HG03565 (cell line): Measurements from ENCODE around the gene OTOP3.
"Not testable (repeated sequence)": the region's sequence is repeated elsewhere in the genome, so short reads cannot be mapped to it uniquely, and the experiment has no call there.

Source experiments
- ATAC-seq: cut with Tn5 transposase; IDR thresholded peaks from one replicate; pipeline ENCODE4 v1.9.1; 2021; ENCODE audit warnings: mild to moderate bottlenecking, moderate library complexity; ENCODE audit not compliant: unreplicated experiment

OTOP3 gene

DNA sequence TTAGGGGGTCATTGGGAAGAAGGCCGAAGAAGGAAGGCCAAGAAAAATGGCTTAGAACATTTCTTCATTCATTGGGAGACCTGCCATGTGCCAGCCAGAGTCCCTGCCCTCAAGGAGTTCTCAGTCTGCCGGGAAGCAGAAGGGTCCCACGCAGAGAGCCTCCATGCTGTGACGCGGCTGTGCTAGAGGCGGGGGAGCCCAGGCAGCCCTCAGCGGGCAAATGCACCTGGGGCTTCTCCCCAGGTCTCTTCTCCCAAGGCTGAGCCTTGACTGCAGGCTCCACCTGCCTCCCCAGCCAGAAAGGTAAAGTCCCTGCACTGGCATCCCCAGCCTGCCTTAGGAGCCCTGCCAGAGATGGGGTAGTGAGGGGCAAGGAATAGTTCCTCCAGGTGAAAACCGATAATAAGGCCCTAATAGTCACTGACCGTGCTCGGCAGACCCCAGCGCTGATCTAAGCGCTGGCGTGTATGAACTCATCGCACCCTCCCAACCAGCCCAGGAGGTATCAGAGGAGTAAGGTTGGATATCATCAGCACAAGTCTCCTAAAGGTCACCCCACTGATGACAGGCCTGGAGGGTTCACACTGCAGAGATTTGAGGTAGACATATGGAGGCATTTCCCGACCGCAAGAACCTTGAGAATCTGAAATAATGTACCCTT, 45.8 kb downstream of the OTOP3 start:
- no peak for ATAC-seq

DNA sequence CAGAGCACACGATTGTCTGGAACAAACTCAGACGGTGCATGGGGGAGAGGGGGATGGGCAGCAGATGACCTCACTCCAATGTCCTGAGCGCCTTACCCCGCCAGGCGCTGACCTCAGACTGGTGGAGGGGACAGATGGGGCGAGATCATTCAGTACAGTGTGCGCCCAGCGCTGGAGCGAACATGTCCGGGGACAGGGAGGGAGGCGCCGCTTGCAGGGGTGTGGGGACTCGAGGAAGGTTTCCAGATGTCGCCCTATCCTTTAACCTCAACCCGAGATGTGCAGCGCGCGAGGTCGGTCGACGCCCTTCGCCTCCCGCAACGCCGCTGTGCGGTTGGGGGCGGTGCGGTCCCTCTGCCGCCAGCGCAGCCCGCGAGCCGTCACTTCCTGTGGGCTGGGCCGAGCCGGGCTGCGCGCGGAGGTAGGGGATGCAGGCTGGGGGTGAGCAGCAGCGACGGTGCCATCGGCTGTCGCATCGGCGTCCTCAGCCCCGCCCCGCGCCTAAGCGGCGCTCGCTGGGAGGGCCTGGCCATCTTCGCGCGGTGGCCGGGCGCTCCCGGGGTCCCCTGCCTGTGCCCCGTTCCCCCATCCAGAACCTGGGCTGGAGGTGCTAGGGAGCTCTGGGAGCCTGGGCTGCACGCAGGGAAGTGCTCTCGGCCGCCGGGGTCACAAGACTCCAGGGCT, 46.4 kb downstream of the OTOP3 start:
- no peak for ATAC-seq

DNA sequence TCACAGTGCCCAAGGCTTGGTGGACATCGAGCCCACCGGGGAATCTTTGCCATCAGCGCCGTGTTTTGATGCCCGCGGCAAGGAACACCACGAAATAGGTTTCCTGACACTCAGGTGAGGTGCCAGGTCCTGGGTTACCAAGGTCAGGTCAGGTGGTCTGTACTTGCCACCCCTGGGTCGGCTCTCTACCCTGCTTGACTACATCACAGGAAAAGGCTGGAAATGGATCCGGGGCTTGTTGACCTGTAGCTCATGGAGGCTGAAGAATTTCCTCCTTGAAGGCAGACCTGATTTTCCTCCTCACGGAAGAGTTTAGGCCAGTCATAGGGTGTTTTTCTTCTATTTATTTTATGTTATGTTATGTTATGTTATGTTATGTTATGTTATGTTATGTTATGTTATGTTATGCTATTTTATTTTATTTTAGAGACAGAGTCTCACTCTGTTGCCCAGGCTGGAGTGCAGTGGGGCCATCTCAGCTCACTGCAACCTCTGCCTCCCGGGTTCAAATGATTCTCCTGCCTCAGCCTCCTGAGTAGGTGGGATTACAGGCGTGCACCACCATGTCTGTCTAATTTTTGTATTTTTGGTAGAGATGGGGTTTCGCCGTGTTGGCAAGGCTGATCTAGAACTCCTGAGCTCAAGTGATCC, 47.1 kb downstream of the OTOP3 start:
- ATAC-seq: not testable (repeated sequence)

DNA sequence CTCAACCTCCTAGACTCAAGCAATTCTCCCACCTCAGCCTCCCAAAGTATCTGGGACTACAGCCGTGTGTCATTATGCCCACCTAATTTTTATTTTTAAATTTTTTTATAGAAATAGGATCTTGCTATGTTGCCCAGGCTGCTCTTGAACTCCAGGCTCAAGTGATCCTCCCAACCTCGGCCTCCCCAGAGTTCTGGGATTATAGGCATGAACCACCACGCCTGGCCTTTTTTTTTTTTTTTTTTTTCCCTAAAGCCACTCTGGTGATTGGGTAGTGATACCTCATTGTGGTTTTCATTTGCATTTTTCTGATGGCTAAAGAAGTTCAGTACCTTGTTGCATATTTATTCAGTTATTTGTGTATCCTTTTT, 50.5 kb downstream of the OTOP3 start:
- no peak for ATAC-seq

DNA sequence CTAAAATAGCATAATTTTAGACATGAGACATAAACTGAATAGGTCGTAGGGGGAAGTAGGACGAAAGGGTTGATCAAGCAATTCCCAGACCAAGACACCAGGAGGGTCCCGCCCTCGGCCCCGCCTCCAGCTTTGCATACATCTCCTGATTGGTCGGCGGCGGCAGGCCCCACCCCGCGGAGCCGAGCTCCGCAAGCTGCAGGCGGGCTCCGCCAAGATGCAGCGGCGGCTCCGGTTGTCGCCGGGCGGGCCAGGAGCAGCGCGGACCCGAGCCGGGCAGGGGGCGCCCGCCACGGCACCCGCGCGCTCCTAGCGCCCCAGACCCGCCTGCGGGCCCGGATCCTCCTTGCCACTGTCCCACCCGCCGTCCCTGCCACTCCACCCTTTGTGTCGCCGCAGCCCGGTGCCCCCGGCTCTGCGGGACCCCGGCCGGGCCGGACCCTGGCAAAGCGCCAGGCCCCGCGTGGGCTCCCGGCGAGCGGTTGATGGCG, 51.8 kb downstream of the OTOP3 start, which contains the start of gene CDR2L:
Gene CDR2L (plus strand): TSS at position 215 of the 491 bp plus-strand sequence. CDS start 412 bp downstream, outside the sequence.
- ATAC-seq: peak; percentile 82

DNA sequence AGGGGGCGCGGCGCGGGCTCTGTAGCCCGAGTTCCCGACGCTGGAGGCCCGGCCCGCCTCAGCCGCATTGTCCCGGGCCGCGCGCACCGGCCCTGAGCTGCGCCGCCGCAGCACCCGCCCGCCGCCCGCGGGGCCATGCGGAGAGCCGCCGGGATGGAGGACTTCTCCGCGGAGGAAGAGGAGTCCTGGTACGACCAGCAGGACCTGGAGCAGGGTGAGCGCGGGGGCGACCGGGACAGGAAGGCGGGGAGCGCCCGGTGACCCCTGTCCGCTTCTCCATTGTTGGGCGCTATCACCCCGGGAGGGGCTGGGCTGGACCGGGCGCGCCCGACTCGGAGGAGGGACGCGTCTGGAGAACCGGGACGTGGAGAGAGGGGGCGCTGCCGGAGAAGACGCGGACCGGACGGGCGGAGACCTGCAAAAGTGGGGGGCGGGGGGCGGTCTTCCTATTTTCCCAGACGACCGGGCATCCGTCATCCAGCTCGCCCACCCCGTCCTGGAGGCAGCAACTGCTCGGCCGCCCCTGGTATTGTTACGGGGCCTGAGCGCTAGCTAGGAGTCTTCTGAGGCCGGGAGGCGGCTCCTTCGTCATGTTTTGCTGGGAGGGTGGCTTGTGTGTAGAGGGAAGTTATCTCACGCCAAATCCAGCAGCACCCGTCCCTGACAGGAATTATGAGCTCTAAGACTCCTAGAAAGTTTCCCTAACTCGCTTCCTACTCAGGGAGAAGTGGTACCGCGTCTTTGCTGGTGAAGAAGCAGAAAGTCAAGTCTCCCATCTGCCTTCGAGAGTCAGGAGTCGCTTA, 52.4 kb downstream of the OTOP3 start:
- ATAC-seq: no peak

DNA sequence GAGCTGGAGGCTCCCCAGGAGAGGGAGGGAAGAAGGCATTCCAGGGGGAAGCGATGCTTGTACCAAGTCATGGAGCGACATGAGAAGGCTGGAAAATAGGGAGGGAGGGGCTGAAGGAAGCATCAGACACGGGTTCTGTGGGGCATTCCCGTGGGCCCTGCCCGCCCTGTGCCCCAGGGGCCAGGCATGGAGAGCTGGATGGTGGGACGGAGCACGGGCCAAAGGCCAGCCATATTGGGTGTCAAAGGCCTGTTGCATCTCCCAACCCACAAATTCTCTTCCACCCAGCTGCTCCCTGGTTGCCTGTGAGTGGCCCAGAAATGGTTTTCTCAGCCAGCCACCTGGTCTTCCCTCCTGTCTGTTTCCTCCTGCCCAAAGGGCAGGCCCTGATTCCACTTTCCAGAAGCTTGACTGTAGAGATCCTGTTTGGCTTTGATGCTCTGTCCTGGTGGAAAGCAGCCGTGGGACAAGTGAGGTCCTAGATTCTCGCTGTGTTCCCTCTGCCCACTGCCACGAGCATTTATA, 54.9 kb downstream of the OTOP3 start:
- no peak for ATAC-seq

DNA sequence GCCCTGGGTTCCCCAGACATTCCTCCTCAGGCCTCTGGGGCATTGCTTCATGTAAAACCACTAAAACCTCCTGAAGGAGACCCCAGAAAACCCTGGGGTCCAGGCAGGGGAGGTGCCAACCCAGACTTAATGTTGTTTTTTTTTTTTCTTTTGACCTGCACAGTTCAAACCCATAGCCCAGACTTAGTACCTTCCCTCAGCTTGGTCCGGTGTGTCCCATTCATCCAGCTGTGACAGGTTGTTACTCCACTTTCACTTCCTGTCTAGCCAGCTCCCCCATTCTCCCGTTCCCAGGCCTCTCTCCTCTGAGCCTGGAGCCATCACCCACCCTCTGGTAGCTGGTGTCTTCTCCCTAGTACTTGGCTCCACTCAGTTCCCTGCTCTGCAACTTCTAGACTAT, 56.5 kb downstream of the OTOP3 start:
- no peak for ATAC-seq

DNA sequence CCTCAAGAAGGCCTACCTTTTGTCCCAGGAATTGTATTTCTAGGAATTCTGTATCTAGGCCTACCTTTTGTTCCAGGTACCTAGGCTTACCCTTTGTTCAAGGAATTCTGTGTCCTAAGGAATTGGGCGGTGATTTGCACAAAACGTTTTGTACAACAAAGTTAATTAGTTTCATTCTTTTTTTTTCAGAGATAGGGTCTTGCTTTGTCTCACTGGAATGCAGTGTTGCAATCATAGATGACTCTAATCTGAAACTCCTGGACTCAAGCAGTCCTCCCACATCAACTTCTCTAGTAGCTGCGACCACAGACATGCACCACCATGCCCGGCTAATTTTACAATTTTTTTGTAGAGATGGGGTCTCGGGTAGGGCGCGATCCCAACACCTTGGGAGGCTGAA, 58.7 kb downstream of the OTOP3 start:
- no peak for ATAC-seq

DNA sequence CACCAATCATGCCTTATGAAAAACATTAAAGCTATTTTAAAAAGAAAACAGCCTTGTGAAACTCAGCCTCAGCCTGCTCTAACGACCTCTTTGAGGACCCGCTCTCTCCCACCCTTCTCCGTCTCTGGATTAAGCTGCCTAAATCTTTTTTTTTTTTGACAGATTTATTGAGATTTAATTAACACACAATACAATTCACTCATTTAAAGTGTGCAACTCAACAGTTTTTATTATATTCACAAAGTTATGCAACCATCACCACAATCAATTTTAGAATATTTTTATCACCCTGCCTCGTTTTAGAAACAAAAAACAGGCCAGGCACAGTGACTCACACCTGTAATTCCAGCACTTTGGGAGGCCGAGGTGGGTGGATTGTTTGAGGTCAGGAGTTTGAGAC, 60.1 kb downstream of the OTOP3 start:
- ATAC-seq: no peak

DNA sequence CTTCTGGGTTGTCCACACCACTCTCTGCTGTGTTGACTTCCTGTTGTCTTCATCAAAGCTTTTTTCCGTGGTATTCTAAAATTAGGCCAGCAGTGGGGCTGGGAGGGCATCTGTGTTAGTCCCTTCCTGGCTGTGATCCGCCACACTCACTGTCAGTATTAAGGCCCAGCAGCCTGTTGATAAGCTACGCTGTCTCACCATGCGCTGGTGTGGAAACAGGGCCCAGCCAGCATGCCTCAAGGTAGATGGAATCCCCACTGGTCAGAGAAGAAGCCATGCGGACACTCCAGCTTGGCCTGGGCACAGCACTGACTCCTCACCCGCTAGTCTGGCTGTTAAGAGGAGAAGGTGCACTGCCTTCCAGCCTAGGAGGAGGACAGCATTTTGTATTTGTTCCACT, 63.1 kb downstream of the OTOP3 start:
- no peak for ATAC-seq

DNA sequence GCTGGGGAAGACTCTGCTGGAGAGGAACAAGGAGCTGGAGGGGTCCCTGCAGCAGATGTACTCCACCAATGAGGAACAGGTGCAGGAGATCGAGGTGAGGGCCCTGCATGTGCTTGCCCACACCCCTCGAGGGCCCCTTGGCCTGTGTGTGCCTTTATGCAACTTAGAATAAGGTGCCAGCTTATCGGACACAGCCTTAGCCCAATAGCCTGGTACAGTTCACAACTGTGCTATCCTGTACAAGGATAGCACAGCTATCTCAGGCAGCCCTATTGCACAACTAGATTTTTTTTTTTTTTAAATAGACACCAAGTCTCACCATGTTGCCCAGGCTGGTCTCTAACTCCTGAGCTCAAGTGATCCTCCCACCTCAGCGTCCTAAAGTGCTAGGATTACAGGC, 63.8 kb downstream of the OTOP3 start:
- ATAC-seq: no peak
